ENCODE results near the gene KRTAP4-2. TPM values are rescaled to one million over a fixed set of nuclear protein-coding genes. Genes with fewer than 3 reads are reported as not detected.
A peak's percentile ranks its signal among the peaks of the same experiment; 100 is the strongest.

KRTAP4-2 gene
- total RNA-seq, 1 experiment from 2014 or later, result not detected

DNA sequence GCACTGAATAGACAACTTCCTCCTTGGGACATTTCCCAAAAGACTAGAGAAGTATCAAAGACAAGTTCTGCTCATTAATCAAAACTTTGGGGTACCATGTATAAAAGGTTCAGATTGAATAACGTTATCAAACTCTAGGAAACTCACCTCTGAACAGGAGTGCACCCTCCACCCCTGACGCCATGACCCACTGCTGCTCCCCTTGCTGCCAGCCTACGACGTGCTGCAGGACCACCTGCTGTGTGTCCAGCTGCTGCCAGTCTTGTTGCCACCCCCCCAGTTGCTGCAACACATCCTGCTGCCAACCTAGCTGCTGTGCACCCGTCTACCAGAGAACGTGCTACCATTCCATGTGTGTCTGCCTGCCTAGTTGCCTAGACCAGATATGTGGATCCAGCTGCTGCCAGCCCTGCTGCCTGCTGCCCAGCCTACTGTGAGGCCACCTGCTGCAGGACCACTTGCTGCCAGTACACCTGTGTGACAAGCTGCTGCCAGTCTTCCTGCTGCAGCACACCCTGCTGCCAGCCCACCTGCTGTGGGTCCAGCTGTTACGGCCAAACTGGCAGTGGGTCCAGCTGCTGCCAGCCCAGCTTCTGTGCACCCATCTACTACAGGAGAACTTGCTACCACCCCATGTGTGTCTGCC lies 34.6 kb upstream of the KRTAP4-2 start:
- in situ Hi-C loops (cut with HindIII; ENCODE audit: low pct_unique_long_range_greater_than_20kb, low sequenced_read_pairs), result no loop called here
- POLR2A ChIA-PET, result no interaction called here
- H3K27ac ChIP-seq (ENCODE audit: low read length), result no peak overlapping the region

DNA sequence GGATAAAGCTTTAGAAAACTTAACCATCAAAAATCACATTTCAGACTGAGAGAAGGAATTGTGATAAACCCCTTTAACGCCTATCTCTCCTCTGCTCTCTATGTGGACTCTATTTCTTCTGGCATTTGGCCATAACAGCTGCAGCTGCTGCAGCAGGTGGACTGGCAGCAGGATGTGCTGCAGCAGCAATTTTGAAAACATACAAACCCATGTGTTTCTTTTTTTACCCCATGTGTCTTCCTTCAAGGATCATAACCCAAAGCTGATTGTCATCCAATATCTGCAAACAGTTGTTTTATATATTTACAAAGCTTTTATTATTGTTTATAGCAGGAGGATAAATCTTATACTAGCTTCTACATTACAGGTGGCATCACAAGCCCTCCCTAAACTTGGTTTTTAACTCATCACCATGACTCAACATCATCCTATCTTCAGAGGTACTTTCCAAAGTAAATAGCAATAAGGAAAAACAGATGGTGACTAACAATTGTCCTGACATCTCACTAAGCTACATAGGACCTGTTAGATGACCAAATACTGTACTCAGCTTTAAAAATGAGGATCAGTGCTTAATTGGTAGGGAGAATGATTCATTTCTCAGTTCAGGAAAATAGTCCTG lies 33.9 kb upstream of the KRTAP4-2 start:
- H3K27me3 ChIP-seq (ENCODE audit: control insufficient read depth, insufficient read depth, low read length), result peaks cover 7% of the 10 kb centered on the region
- intact Hi-C loops (cut with micrococcal nuclease; ENCODE audit: unreplicated experiment) (no loop called here), in situ Hi-C loops (cut with HindIII; ENCODE audit: low pct_unique_long_range_greater_than_20kb, low sequenced_read_pairs) (no loop called here)
- no peak overlapping the region for H3K4me3 ChIP-seq (ENCODE audit: low read depth in 2 of 2, low read length in 2 of 2)
- ChIA-PET CTCF (interaction anchor here (0.6 kb wide), 1 partner anchor 74 kb away, joined by 3 read pairs; no protein-coding TSS in a partner anchor), POLR2A (no interaction called here)
- ATAC-seq (peak; percentile 30; the same call in 1 of the 2 replicates), DNase-seq (ENCODE audit: low read depth, low spot score) (peak; percentile 12)
- no TSS peak for BruUV-seq (replicated peaks)
- TF ChIP-seq, protein P1, sequence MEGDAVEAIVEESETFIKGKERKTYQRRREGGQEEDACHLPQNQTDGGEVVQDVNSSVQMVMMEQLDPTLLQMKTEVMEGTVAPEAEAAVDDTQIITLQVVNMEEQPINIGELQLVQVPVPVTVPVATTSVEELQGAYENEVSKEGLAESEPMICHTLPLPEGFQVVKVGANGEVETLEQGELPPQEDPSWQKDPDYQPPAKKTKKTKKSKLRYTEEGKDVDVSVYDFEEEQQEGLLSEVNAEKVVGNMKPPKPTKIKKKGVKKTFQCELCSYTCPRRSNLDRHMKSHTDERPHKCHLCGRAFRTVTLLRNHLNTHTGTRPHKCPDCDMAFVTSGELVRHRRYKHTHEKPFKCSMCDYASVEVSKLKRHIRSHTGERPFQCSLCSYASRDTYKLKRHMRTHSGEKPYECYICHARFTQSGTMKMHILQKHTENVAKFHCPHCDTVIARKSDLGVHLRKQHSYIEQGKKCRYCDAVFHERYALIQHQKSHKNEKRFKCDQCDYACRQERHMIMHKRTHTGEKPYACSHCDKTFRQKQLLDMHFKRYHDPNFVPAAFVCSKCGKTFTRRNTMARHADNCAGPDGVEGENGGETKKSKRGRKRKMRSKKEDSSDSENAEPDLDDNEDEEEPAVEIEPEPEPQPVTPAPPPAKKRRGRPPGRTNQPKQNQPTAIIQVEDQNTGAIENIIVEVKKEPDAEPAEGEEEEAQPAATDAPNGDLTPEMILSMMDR (IDR thresholded peaks at IDR 0.05), result no peak
- TF ChIP-seq POLR2AphosphoS5 (IDR thresholded peaks at IDR 0.05; ENCODE audit: low read depth, low read length) (no peak), SIN3A (IDR thresholded peaks at IDR 0.05; ENCODE audit: borderline replicate concordance, insufficient read depth, low read depth, low read length) (no peak), TCF7L2 (IDR thresholded peaks at IDR 0.05; ENCODE audit: low read depth, low read length) (no peak)
- TF ChIP-seq, protein P2, sequence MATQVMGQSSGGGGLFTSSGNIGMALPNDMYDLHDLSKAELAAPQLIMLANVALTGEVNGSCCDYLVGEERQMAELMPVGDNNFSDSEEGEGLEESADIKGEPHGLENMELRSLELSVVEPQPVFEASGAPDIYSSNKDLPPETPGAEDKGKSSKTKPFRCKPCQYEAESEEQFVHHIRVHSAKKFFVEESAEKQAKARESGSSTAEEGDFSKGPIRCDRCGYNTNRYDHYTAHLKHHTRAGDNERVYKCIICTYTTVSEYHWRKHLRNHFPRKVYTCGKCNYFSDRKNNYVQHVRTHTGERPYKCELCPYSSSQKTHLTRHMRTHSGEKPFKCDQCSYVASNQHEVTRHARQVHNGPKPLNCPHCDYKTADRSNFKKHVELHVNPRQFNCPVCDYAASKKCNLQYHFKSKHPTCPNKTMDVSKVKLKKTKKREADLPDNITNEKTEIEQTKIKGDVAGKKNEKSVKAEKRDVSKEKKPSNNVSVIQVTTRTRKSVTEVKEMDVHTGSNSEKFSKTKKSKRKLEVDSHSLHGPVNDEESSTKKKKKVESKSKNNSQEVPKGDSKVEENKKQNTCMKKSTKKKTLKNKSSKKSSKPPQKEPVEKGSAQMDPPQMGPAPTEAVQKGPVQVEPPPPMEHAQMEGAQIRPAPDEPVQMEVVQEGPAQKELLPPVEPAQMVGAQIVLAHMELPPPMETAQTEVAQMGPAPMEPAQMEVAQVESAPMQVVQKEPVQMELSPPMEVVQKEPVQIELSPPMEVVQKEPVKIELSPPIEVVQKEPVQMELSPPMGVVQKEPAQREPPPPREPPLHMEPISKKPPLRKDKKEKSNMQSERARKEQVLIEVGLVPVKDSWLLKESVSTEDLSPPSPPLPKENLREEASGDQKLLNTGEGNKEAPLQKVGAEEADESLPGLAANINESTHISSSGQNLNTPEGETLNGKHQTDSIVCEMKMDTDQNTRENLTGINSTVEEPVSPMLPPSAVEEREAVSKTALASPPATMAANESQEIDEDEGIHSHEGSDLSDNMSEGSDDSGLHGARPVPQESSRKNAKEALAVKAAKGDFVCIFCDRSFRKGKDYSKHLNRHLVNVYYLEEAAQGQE (IDR thresholded peaks at IDR 0.05; ENCODE audit: insufficient read depth in 1 of 2, low read depth in 2 of 2, low read length in 1 of 2), result no peak
- no peak overlapping the region for H3K27ac ChIP-seq (ENCODE audit: low read length)
- no peaks in the 10 kb centered on the region for H3K4me1 ChIP-seq (ENCODE audit: control insufficient read depth, insufficient read depth, low read length)
- no peaks in the 10 kb centered on the region for H3K9me3 ChIP-seq (ENCODE audit: control insufficient read depth, insufficient read depth, low read depth, low read length)
- H3K36me3 ChIP-seq (ENCODE audit: control insufficient read depth, insufficient read depth, low read length), result no peaks in the 10 kb centered on the region

More for the DNA sequence above, 34.6 kb upstream of the KRTAP4-2 start:
- CTCF ChIA-PET, result no interaction called here
- Histone ChIP-seq H3K4me1 (ENCODE audit: control insufficient read depth, insufficient read depth, low read length) (no peaks in the 10 kb centered on the region), H3K27me3 (ENCODE audit: control insufficient read depth, insufficient read depth, low read length) (peaks cover 7% of the 10 kb centered on the region), H3K4me3 (ENCODE audit: low read depth in 2 of 2, low read length in 2 of 2) (no peak overlapping the region), H3K36me3 (ENCODE audit: control insufficient read depth, insufficient read depth, low read length) (no peaks in the 10 kb centered on the region), H3K9me3 (ENCODE audit: control insufficient read depth, insufficient read depth, low read depth, low read length) (no peaks in the 10 kb centered on the region)
- intact Hi-C loops (cut with micrococcal nuclease; ENCODE audit: unreplicated experiment), result no loop called here
- DNase-seq (ENCODE audit: low read depth, low spot score) (no peak), ATAC-seq (peak; percentile 62)
- TF ChIP-seq POLR2AphosphoS5 (IDR thresholded peaks at IDR 0.05; ENCODE audit: low read depth, low read length), result no peak
- TF ChIP-seq, protein P2 (IDR thresholded peaks at IDR 0.05; ENCODE audit: insufficient read depth in 1 of 2, low read depth in 2 of 2, low read length in 1 of 2), result no peak
- TF ChIP-seq, protein P1 (IDR thresholded peaks at IDR 0.05), result no peak
- no peak for TF ChIP-seq TCF7L2 (IDR thresholded peaks at IDR 0.05; ENCODE audit: low read depth, low read length)
- TF ChIP-seq SIN3A (IDR thresholded peaks at IDR 0.05; ENCODE audit: borderline replicate concordance, insufficient read depth, low read depth, low read length), result no peak
- no TSS peak for BruUV-seq (replicated peaks)

Measured in Panc1 (cell line).